ENCODE measurements around the gene TARDBP.

DNA sequence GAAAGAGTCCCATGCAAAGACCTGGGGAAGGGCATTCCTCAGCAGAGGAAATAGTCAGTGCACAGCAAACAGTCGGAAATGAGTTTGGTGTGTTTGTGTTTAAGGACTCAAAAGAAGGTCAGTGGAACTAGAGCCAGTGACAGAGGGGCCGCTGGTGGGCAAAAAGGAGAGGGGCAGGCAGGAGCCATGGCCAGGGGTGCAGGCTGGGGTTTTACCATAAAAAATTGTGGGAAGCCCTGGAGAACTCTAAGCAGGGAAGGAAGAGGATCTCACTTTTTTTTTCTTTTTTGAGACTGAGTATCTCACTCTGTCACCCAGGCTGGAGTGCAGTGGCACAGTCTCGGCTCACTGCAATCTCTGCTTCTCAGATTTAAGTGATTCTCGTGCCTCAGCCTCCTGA, 33.7 kb upstream of the TARDBP start:
- TF ChIP-seq, protein P1, sequence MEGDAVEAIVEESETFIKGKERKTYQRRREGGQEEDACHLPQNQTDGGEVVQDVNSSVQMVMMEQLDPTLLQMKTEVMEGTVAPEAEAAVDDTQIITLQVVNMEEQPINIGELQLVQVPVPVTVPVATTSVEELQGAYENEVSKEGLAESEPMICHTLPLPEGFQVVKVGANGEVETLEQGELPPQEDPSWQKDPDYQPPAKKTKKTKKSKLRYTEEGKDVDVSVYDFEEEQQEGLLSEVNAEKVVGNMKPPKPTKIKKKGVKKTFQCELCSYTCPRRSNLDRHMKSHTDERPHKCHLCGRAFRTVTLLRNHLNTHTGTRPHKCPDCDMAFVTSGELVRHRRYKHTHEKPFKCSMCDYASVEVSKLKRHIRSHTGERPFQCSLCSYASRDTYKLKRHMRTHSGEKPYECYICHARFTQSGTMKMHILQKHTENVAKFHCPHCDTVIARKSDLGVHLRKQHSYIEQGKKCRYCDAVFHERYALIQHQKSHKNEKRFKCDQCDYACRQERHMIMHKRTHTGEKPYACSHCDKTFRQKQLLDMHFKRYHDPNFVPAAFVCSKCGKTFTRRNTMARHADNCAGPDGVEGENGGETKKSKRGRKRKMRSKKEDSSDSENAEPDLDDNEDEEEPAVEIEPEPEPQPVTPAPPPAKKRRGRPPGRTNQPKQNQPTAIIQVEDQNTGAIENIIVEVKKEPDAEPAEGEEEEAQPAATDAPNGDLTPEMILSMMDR (IDR thresholded peaks at IDR 0.05; ENCODE audit: low read length): no peak
- no peak for TF ChIP-seq EZH2 (IDR thresholded peaks at IDR 0.05; ENCODE audit: borderline replicate concordance, low read length)

Measured in OCI-LY1 (cell line).